SK-N-SH treated with all-trans-retinoic acid at 6 μM for 48 hours (cell line): ENCODE data around the gene APRT.

ENCODE experiments used
- ARNTL ChIP-seq: fragments of 450-650 bp; formaldehyde crosslinking; IDR thresholded peaks from 2 replicates; pipeline ENCODE4 v1.5.0; 2020; ENCODE audit warnings: low read depth, mild to moderate bottlenecking, moderate library complexity, borderline replicate concordance
- ESRRG ChIP-seq: fragments of 250-450 bp; sonication (Bioruptor Pico); IDR thresholded peaks from 2 replicates; pipeline ENCODE4 v1.6.1; 2021; ENCODE audit warnings: mild to moderate bottlenecking
- ISL1 ChIP-seq: fragments of 250-450 bp; sonication (Bioruptor Pico); IDR thresholded peaks from 2 replicates; pipeline ENCODE4 v2.1.2; 2022; ENCODE audit warnings: mild to moderate bottlenecking, moderate library complexity
- PPARA ChIP-seq: fragments of 250-450 bp; sonication (Bioruptor Pico); IDR thresholded peaks from 2 replicates; pipeline ENCODE4 v1.5.0; 2020; ENCODE audit warnings: mild to moderate bottlenecking, borderline replicate concordance
- ZFP3 ChIP-seq: fragments of 250-450 bp; sonication (Bioruptor Pico); IDR thresholded peaks from 2 replicates; pipeline ENCODE4 v1.5.0; 2020; ENCODE audit warnings: mild to moderate bottlenecking, moderate library complexity
- TF ChIP-seq, protein P1 (sequence below): fragments of 250-450 bp; sonication (Bioruptor Pico); IDR thresholded peaks from 2 replicates; pipeline ENCODE4 v1.8.0; 2021; ENCODE audit warnings: low read depth, mild to moderate bottlenecking, moderate library complexity, borderline replicate concordance

DNA sequence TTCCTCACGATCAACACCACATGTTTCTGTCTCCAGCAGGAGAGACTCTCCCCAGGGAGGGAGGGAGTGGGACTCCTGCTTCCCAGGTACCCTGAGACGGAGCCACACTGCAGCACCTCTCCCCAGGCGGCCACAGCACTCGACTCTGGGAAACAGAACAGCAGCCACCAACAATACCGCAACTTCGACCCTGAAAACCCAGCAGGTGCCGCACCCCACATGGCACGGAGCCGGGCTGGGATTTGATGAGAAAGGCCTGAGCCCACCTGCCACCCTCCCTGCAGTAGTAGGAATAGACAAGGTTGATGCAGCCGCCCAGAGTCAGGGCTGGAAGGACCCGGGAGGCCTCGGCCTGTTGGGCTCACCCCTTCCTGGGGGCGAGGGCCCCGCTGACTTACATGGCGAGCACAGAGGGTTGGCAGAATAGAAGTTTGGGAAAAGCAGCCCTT lies 30.6 kb upstream of the APRT start:
- TF ChIP-seq ZFP3 (CRISPR knock-in tag) (no peak), ISL1 (CRISPR knock-in tag) (no peak), ESRRG (CRISPR knock-in tag) (no peak), PPARA (CRISPR knock-in tag) (no peak), ARNTL (no peak)
- TF ChIP-seq, protein P1, sequence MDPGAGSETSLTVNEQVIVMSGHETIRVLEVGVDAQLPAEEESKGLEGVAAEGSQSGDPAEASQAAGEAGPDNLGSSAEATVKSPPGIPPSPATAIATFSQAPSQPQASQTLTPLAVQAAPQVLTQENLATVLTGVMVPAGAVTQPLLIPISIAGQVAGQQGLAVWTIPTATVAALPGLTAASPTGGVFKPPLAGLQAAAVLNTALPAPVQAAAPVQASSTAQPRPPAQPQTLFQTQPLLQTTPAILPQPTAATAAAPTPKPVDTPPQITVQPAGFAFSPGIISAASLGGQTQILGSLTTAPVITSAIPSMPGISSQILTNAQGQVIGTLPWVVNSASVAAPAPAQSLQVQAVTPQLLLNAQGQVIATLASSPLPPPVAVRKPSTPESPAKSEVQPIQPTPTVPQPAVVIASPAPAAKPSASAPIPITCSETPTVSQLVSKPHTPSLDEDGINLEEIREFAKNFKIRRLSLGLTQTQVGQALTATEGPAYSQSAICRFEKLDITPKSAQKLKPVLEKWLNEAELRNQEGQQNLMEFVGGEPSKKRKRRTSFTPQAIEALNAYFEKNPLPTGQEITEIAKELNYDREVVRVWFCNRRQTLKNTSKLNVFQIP (CRISPR knock-in tag), result no peak
